Heart left ventricle (tissue), 16 donors: ENCODE measurements around the gene SEL1L. TPM values are rescaled to one million over a fixed set of nuclear protein-coding genes. Genes with fewer than 3 reads are reported as not detected.
A peak's percentile ranks its signal among the peaks of the same experiment; 100 is the strongest.

Source experiments
- ATAC-seq, 4 donors: fragments of 200-7000 bp; cut with Tn5 transposase; one replicate each; pipeline ENCODE4 v1.9.1; 2020 to 2022; ENCODE audit warnings: moderate library complexity in 4 of 4, mild to moderate bottlenecking in 3 of 4, moderate number of reproducible peaks in 1 of 4
- DNase-seq, 5 donors: peaks; one replicate each; pipeline ENCODE4 v3.0.0-alpha.2; 2020
- H3K27ac ChIP-seq, 12 donors: fragments of 200-600 bp; sonication (generic) in 4 of 12; one replicate each; pipeline versions ENCODE4 v1.5.0 to v1.8.0; 2016 to 2022; ENCODE audit warnings: mild to moderate bottlenecking in 2 of 12
- H3K27me3 ChIP-seq, 9 donors: fragments of 200-600 bp; sonication (generic) in 2 of 9; one replicate each; pipeline versions ENCODE4 v1.5.1 to v1.8.0; 2016 to 2022; ENCODE audit warnings: mild to moderate bottlenecking in 3 of 9
- H3K36me3 ChIP-seq, 9 donors: fragments of 200-600 bp; sonication (generic) in 2 of 9; one replicate each; pipeline versions ENCODE4 v1.5.0 to v1.8.0; 2018 to 2022; ENCODE audit warnings: mild to moderate bottlenecking in 2 of 9
- H3K4me1 ChIP-seq, 12 donors: fragments of 200-600 bp; sonication (generic) in 4 of 12; one replicate each; pipeline versions ENCODE4 v1.5.0 to v1.8.0; 2016 to 2022; ENCODE audit warnings: mild to moderate bottlenecking in 3 of 12
- H3K4me3 ChIP-seq, 12 donors: fragments of 200-600 bp; sonication (generic) in 4 of 12; one replicate each; pipeline versions ENCODE4 v1.5.0 to v1.8.0; 2017 to 2022; ENCODE audit warnings: mild to moderate bottlenecking in 9 of 12, moderate library complexity in 4 of 12
- H3K9me3 ChIP-seq, 12 donors: fragments of 200-600 bp; sonication (generic) in 4 of 12; one replicate each; pipeline versions ENCODE4 v1.5.0 to v1.8.0; 2016 to 2022; ENCODE audit warnings: mild to moderate bottlenecking in 1 of 12
- CTCF ChIP-seq, 12 donors: fragments of 200-600 bp; sonication (generic) in 4 of 12; IDR thresholded peaks; one replicate each; pipeline versions ENCODE4 v1.5.0 to v1.8.0; 2018 to 2022; ENCODE audit warnings: antibody characterized with exemption in 12 of 12, mild to moderate bottlenecking in 5 of 12
- POLR2A ChIP-seq, 2 donors: fragments of 450-650 bp; IDR thresholded peaks; one replicate each; pipeline ENCODE4 v1.6.1; 2017; ENCODE audit warnings: antibody characterized with exemption in 2 of 2, mild to moderate bottlenecking in 2 of 2, moderate library complexity in 2 of 2
- WGBS, 4 donors: extraction: QIAGEN DNeasy Blood & Tissue Kit in 2 of 4; methylation state at CpG; one replicate each; pipeline versions ENCODE4 v1.1.5 to v1.1.7; 2013 to 2018; 5-methylcytosine and 5-hydroxymethylcytosine counted together
- intact Hi-C, 10 donors: fragments of 100-400 bp; cut with DNase I; formaldehyde crosslinking; loops; one replicate each; pipeline versions ENCODE4 v1.11.1 to v1.14.2; 2022
- polyA plus RNA-seq, 2 donors: library from polyadenylated mRNA; stranded (reverse); fragments of 200-250 nt; gene quantifications; one replicate each; pipeline ENCODE4 v1.2.3, GENCODE V29; 2013
- total RNA-seq, 9 donors: library from RNA; depleted of rRNA in 2 of 9; stranded (reverse); fragments of >200 nt in 2 of 9; fragmentation: NEBNext Ultra II Directional in 3 of 9; extraction: Animal tissue kit (Norgen Biotek cat#: 25700) in 3 of 9; gene quantifications; one replicate each; pipeline versions ENCODE4 v1.1.0 to v1.2.4, GENCODE V29; 2016 to 2023
- donor health status: ischemic (EF 13 %, LVEDD 7.1; RV severe dilation, severe dysfunction).
- donor health status: healthy with polysubstance abuse.
- donor health status: DM: no; HTN: yes; CAD: no.
- donor health status: DM: no; HTN: no; CAD: no.
- donor health status: ischemic (EF 25% LVEDD 6.9; RV normal size, moderate dysfunction).
- donor health status: ischemic (EF 25% LVEDD 5.7; RV mildly dilated, moderate dysfunction).
- donor health status: healthy.
- donor health status: DM: yes; HTN: yes; CAD: no.
- donor health status: ischemic (EF 35%, LVEDD 5.7; RV mildly dilated, moderate dysfunction).
- donor health status: nonischemic (EF 11% LVEDD 7.7; RV severe dilation, severe dysfunction).
- donor health status: DM: yes; HTN: yes; CAD: no.
- donor health status: PGD.
- donor health status: ischemic (EF 29% LVEDD 5.4; RV normal size, mild dysfunction).
- donor health status: nonischemic (EF 23%, LVEDD 6.1; RV moderate dilation, normal function).

Gene SEL1L
- total and polyA plus RNA-seq, 11 donors: 9.4 to 86.5 (median 57.1) TPM

GRCh38 chr14:81474685-81475324 lies 58.8 kb downstream of the SEL1L start:
- intact Hi-C loops: no loop called here
- no peak for ATAC-seq
- WGBS, 4 donors: 90 to 92% (median 91%) methylated on average over 5 of the region's 5 CpGs
- DNase-seq: no peak
- Histone ChIP-seq H3K4me1 (peaks cover 0 to 23% (median 0%) of the 10 kb centered on the region in 12 donors), H3K27ac (peak overlapping the region in 2 of 12 donors; percentile 14 to 65), H3K4me3 (no peak overlapping the region), H3K27me3 (no peaks in the 10 kb centered on the region), H3K9me3 (no peaks in the 10 kb centered on the region), H3K36me3 (peaks cover 0 to 73% (median 59%) of the 10 kb centered on the region in 9 donors)
- TF ChIP-seq POLR2A (IDR thresholded peaks at IDR 0.05) (no peak), CTCF (IDR thresholded peaks at IDR 0.05) (no peak)

GRCh38 chr14:81474148-81474492 lies 59.5 kb downstream of the SEL1L start:
- peak overlapping the region in 2 of 12 donors; percentile 2 to 4 for H3K4me3 ChIP-seq
- H3K9me3 ChIP-seq: no peaks in the 10 kb centered on the region
- no peaks in the 10 kb centered on the region for H3K27me3 ChIP-seq
- intact Hi-C loops: no loop called here
- WGBS, 4 donors: 55 to 71% (median 59%) methylated on average over 2 of the region's 2 CpGs
- peak overlapping the region in 2 of 12 donors; percentile 14 to 65 for H3K27ac ChIP-seq
- H3K36me3 ChIP-seq: peaks cover 0 to 66% (median 52%) of the 10 kb centered on the region in 9 donors
- H3K4me1 ChIP-seq: peaks cover 0 to 23% (median 0%) of the 10 kb centered on the region in 12 donors
- TF ChIP-seq POLR2A (IDR thresholded peaks at IDR 0.05): no peak
- TF ChIP-seq CTCF (IDR thresholded peaks at IDR 0.05): no peak
- DNase-seq (no peak), ATAC-seq (no peak)

- WGBS, 4 donors: 75 to 81% (median 78%) methylated on average over 3 of the region's 3 CpGs
- ATAC-seq (no peak), DNase-seq (no peak)
- TF ChIP-seq CTCF (IDR thresholded peaks at IDR 0.05): no peak
- Histone ChIP-seq H3K27ac (peak overlapping the region in 1 of 12 donors; percentile 65), H3K36me3 (peaks cover 0 to 61% (median 47%) of the 10 kb centered on the region in 9 donors), H3K9me3 (no peaks in the 10 kb centered on the region), H3K4me3 (no peak overlapping the region), H3K27me3 (no peaks in the 10 kb centered on the region), H3K4me1 (peaks cover 0 to 23% (median 0%) of the 10 kb centered on the region in 12 donors)
- intact Hi-C loops: no loop called here
Measured at GRCh38 chr14:81473456-81474147, 60.1 kb downstream of the SEL1L start.

- H3K27ac ChIP-seq: no peak overlapping the region
- peaks cover 0 to 19% (median 0%) of the 10 kb centered on the region in 12 donors for H3K4me1 ChIP-seq
- H3K9me3 ChIP-seq: no peaks in the 10 kb centered on the region
Measured at GRCh38 chr14:81472096-81472800, 61.4 kb downstream of the SEL1L start.

More at GRCh38 chr14:81472096-81472800, 61.4 kb downstream of the SEL1L start:
- ATAC-seq (no peak), DNase-seq (no peak)
- peaks cover 0 to 47% (median 34%) of the 10 kb centered on the region in 9 donors for H3K36me3 ChIP-seq
- TF ChIP-seq CTCF (IDR thresholded peaks at IDR 0.05) (no peak), POLR2A (IDR thresholded peaks at IDR 0.05) (no peak)
- intact Hi-C loops: no loop called here
- H3K27me3 ChIP-seq: no peaks in the 10 kb centered on the region
- H3K4me3 ChIP-seq: no peak overlapping the region
- WGBS, 4 donors: 92 to 98% (median 96%) methylated on average over 3 of the region's 3 CpGs
